Limb (tissue), 2 donors: ENCODE measurements around the gene ABCB10.
"Not testable (repeated sequence)": the region's sequence is repeated elsewhere in the genome, so short reads cannot be mapped to it uniquely, and the experiment has no call there.

Experiments
- DNase-seq, 2 donors: peaks; one replicate each; pipeline ENCODE4 v3.0.0-alpha.2; 2016; ENCODE audit errors: extremely low spot score in 2 of 2

The ABCB10 gene

DNA sequence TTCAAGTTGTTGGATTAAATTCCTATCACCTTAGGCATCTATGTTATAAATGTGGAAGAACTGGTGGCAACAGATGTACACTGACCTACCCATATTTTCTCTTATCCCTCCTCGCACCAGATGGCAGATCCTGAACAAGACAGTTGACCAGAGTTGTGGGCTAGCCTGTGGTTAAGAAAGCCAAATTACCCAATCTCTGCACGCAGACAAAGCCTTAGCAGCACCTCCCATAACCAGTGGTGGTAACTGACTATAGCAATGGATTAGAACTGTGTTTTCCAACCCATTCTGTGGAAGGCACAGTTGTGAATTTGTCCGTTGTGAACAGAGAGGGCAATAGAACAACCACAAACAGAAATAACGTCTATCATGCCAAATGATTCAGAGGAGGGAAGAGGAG lies 20.6 kb downstream of the ABCB10 start:
- DNase-seq = no peak

DNA sequence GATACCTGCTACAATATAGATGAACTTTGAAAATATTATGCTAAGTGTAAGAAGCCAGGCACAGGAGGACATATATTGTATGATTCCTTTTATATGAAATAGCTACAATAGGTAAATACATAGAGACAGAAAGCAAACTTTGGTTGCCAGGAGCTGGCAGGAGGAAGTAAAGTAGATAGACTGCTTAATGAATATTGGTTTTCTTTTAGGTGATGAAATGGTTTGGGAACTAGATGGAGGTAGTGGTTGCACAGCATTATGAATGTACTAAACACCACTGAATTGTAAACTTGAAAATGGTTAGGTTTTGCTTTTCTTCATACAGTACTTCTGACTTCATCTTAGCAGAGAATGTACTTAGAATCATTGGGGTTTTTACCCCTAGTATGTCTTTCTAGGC lies 21.5 kb downstream of the ABCB10 start:
- DNase-seq = no peak

DNA sequence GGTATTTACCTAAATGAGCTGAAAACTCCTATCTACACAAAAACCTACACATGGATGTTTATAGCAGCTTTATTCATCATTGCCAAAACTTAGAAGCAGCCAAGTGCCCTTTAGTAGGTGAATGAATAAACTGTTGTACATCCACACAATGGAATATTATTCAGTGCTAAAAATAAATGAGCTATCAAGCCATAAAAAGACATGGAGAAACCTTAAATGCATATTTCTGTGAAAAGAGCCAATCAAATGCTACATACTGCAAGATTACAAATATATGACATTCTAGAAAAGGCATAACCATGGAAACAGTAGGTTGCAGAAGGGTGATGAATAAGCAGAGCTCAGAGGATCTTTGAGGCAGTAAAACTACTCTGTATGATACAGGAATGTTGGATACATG lies 23.3 kb downstream of the ABCB10 start:
- DNase-seq = no peak

DNA sequence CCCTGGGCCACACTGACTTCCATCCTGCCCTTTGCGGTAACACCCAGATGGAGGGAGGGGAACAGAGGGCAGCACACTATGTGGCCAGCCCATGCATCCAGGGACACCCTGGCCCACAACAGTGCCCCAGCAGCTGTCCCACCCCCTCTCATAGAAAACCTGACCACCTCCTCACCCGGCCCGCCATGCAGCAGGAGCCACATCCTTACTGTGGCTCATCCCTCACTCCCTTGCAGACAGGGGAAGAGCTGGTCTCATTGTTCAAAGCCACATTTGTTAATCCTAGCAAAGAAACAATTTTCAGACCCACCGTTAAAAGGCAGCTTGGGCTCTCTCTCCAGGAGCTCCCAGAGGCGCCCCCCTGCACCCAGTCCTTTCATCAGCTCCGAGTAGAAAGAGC lies 27.2 kb downstream of the ABCB10 start:
- no peak for DNase-seq

DNA sequence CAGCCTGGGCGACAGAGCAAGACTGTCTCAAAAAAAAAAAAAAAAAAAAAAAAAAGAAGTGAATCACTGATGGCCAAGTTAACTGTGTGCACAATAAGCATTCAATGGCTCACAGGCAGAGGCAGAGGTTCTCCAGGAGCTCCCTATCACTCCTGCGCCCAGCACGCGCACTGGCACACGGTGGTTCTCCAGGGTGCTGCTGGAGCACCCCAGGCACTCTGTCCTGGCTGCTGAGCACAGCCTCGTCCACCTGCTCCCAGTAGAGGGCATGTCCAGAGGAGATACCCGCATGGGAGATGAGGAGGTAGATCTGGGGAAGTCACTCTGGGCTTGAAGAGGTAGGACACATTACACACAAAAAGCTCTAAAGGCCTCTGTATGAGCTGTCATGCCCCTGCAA lies 28.9 kb downstream of the ABCB10 start:
- no peak for DNase-seq

DNA sequence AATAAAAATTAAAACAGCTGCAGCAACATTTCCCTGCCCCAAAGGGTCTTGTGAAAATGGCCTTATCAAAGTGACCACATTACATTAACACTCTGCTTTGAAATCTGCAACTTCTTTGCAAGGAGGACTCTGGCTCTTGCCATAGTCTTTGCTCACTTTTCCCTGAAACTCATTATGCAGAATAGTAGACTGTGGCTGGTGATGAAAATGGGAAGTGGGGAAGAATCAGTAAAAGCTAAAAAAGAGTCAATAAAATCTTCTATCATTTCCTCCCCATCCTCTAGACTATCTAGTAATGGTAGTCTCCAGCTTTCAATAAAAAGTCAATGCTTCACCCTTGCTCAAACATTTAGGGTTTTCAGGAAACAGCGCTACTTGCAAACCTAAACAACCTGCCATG lies 31.8 kb downstream of the ABCB10 start:
- no peak for DNase-seq

DNA sequence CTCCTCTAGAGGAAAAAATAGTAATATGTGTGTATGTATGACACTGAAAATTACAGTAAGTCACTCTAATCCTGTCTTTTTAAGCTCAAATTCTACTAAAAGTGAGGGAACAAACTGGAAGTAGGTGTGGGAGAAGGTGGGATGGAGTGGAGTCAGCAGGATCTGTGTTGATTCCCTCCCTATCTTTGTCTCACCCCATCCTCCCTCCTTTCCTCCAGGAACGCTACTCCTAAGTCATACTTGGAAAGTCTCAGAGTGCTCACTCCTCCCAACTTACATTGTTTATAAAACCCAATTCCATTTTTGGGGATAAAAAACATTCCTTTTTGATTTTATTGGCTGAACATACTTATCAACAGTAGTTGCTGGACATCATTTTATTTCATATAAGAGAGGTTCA lies 35.5 kb downstream of the ABCB10 start:
- no peak for DNase-seq

DNA sequence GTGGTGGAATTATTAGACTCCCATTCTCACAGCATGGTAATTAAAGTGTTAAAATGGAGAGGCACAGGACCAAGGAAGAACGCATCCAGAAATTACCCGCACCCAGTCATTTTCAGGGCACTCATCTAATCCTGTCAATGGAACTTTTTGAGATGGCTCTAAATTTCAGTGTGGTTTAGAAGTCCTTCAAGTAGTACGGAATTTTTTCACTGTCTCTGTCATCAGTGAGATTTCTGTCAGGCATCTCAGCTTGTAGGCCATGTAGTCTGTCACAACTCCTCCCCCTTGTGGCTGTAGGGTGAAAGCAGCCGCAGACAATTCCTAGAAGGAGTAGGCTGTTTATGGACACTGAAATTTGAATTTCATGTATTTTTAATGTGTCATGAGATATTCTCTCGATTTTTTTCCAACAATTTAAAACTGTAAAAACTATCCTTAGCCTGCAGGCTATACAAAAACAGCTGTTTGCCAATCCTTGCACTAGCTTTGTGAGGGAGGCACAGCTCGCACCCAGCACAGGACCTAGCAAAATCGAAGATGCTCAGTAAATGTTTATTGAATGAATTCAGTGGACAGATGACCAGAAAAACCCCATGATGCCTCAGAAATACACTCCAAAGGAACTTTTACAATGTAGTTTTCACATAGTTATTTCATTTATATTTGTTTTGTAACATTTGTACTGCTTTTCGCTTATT lies 43.8 kb downstream of the ABCB10 start:
- DNase-seq = peak; percentile 56 to 75

DNA sequence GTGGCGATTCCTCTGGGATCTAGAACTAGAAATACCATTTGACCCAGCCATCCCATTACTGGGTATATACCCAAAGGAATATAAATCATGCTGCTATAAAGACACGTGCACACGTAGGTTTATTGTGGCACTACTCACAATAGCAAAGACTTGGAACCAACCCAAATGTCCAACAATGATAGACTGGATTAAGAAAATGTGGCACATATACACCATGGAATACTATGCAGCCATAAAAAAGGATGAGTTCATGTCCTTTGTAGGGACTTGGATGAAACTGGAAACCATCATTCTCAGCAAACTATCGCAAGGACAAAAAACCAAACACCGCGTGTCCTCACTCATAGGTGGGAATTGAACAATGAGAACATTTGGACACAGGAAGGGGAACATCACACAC lies 46.9 kb downstream of the ABCB10 start:
- not testable (repeated sequence) for DNase-seq

DNA sequence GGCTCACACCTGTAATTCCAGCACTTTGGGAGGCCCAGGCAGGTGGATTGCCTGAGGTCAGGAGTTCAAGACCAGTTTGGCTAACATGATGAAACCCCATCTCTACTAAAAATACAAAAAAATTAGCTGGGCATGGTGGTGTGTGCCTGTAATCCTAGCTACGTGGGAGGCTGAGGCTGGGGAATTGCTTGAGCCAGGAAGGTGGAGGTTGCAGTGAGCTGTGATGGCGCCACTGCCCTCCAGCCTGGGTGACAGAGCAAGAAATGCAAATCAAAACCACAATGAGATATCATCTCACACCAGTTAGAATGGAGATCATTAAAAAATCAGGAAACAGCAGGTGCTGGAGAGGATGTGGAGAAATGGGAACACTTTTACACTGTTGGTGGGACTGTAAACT lies 47.3 kb downstream of the ABCB10 start:
- not testable (repeated sequence) for DNase-seq

DNA sequence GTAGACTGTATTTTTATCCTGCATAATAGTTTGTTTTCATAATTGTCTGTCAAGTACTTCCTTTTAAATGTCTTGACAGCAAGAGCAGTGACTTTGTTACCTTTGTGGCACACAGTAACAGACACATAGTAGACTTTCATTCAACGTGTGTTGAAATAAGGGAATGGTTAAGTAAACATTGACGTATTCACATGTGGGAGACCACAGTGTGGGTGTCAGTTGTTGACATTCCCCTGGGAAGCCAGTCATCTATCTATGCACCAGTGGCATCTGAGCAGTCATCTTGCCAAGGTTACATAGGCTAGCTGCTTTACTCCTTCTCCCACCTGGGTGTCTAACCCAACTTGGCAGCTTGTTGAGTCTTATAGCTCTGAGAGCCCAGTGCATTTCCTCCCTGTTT lies 48.9 kb downstream of the ABCB10 start:
- DNase-seq = no peak

DNA sequence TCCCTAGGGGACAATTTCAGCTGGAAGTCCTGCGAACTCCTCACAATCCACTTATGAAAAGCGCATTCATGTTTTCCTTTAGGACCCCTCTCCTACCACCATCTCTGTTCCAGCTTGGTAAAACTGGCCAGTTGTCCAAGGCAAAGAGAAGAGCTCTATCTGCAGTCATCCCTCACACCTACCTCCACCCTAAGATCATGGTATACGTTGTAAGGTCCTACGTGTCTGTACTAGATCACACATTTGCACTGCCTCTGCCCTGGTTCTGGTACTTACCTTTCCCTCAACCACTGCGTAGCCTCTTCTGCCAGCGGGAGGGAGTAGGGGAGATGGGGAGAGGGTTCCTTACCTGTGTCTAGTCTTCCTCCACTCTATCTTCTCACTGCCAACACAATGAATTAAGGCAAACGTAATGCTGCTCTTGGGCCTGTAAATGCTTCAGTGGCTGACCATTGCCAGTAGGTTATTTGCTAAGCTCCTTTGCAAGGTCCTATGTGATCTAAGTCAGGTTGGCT lies 49.6 kb downstream of the ABCB10 start:
- no peak for DNase-seq

DNA sequence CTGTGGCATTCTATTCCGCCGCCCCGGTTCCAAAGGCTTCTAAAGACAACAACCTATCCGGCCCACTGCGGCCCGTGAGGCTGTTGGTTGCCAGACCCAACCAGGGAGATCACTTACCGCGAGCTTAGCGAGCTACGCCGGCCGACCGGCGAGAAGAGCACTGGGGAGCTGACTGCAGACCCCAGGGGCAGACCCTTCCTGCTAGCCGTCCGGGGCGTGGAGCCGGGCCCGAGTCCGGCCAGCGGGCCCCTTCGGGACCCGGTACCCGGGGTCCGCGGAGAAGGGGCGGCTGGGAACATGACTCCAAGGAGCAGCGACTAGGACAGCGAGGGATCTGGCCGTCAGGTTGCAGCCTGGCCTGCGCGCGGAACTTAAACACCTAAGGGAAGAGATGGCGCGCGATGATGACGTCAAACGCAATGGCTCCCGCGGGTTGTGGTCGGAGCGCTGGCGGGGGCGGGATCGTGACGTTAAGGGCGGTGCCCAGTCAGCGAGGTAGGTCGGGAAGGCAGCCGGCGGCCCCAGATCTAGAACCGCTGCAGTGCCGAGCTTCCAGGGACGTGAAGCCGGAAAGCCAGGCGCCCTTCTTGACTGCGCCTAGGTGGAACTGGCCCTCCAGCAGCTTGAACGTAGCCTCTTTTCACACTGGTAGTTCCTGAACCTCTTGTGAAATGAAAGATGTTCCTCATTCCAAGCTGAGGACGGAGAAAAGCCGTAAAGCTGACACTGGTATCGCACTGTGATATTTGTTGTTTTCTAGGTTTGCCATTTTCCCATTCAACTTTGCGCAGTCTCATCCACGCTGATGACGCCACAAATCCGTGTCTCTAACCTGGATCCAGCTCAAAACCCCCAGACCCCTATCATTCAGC lies 50.3 kb downstream of the ABCB10 start, which contains the start of gene NUP133:
TSS of gene NUP133 (minus strand) at position 391 of the 872 bp plus-strand sequence. CDS start at position 299, 92 bp downstream.
- peak; percentile 98 to 99 for DNase-seq

DNA sequence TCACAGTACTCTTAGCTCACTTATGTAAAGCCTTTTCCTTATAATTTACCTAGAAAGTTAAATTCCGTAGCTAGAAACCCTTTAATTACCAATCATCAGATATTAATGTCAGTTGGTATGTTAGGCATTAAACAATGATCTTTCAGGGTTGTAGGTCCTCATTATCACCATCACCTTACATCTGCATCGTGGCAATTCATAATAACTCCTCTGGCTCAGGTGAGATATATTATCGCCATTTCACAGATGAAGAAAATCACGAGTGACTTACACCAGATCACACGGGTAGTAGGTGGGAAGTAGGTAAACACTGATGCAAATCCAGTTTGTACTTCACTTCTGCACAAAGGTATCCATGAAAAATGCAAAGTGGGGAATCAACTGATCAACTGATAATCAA lies 51.0 kb downstream of the ABCB10 start:
- DNase-seq = no peak

DNA sequence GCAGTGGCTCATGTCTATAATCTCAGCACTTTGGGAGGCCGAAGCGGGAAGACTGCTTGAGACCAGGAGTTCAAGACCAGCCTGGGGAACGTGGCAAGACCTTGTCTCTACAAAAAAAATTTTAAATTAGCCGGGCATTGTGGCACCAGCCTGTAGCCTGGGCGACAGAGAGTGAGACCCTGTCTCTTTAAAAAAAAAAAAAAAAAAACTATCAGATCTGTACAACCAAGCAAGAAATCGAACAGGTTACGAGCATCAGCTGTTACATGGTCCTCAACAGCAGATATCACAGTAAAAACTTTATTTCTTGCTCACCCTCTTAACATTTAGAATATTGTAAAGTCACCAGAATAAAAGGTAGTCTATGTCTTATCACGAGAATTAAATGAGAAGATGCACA lies 51.9 kb downstream of the ABCB10 start:
- DNase-seq = no peak

DNA sequence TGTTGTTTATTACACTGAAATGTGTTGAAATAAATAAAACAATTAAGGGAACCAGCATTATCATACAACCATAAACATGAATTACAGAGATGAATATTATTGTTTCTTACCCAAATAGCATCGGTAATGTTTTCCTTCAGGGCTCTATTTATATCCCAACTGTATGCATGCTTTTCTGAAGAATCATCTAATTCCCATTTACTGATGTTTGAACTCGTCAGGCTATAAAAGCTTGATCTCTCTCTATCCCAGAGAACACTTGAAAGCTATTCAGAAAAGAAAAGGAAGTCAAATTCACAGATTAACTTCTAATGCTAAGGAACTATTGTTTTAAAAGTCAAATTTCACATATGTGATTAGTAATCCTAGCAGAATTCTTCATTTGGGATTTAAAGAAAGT lies 62.7 kb downstream of the ABCB10 start:
- DNase-seq = no peak

DNA sequence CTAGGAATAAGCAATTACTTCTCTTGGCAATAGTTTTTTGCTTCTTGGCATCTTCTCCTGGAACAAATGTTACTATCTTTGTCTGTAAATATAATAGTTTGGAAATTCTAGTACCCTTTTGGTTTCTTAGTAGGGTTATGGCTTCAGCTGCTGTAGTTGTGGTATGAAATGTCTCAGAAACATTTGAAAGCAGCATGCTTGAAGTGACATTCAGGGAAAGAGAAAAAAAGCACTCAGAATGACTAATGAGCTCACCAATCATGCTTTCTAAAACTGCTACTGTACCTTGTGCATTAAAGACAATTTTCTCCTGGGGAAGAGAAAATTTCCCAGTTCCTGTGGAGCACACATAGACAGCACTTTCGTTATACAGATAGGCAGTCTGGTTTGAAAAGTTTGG lies 71.3 kb downstream of the ABCB10 start:
- DNase-seq = no peak

DNA sequence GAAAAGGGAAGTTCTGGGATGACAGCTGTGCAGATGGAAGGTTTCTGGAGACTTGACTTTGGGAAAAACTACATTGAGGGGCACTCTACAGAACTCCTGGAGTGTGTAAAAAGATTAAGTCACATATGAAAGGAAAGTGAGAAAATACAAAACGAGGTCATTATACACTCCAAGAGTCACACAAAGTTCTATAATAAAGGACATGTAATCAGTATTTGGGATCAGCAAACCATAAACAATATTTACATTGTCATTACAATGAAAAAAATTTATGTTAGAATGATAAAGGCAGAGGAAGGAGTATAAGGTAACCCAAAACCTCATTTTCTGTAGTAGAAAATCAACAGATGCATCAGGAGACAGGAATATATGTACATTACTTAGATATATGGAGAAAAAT lies 73.2 kb downstream of the ABCB10 start:
- DNase-seq = no peak

DNA sequence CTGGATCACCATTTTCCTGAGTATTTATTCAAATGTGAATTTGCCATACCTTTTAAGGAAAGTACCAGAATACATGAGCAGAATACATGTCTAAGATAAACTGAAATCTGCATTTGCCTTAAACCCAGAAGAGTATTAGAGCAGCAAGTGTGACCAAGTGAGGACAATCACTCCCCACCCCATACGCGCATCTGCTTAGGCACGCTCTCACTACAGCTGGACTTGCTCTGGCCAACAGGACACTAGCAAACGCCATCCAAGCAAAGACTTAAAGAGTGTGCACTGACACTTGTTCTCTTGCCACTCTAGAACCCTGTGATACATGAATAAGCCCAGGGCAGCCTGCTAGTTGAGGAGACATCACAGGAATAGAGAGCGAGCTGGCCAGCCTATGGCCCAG lies 76.0 kb downstream of the ABCB10 start:
- DNase-seq = no peak

DNA sequence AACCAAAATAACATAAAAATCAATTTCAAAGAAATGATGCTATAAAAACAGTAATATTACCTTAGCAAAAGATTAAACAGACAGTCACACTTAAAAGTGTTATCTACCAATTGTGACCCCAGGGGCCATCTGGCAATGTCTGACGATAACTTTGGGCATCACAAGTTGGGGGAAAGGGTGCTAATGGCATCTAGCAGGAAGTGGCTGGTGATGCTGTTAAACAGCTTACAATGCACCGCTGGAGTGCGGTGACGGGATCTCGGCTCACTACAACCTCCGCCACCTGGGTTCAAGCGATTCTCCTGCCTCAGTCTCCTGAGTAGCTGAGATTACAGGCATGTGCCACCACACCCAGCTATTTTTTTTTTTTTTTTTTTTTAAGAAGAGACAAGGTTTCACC lies 78.0 kb downstream of the ABCB10 start:
- DNase-seq = no peak

DNA sequence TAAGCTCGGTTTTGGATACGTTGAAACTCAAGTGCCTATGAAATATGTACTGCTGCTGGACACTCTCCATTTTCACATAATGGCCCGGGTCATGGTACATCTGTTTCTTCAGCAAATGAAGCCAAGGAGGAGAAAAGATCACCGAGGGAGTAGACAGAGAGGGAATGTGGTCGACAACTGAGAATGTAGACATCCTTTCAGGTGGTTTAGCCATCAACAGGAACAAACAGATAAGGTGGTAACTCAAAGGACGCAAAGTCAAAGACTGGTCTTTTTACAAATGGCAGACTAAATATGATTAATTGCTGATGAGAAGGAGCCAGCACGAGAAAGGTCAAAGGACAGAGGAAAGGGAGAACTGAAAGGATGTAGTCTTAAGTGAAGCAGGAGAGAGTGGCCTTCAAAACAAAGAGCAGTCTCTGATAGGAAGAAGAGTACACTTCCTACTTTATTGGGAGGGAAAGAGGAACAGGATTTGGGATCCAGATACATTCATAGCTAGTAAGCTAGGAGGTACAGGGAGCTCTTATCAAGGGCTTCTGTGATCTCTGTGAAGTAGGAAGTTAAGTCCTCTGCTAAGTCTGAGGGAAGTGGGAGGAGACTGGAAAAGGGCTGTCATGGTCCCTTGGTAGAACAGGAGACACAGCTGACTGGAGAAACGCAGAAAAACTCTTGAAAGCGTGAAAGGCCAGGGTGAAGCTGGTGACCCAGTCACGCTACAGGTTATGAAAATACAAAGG lies 78.7 kb downstream of the ABCB10 start:
- no peak for DNase-seq

DNA sequence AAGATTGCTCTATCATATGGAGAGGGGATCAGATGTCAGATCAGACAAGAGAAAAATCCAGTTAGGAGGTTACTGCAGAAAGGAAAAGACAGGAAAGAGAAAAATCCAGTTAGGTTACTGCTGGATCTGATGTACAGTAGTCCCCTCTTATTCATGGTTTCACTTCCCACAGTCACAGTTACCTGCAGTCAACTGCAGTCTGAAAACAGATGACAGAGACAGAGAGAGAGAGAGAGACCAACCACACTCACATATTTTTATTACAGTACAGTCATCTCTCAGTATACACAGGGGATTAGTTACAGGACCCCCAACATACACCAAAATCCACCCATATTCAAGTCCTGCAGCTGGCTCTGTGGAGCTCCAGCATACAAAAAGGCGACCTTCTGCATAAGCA lies 79.7 kb downstream of the ABCB10 start:
- no peak for DNase-seq
